Measurements from ENCODE around the gene CCDC172. TPM values are rescaled to one million over a fixed set of nuclear protein-coding genes. Genes with fewer than 3 reads are reported as not detected.
A peak's percentile ranks its signal among the peaks of the same experiment; 100 is the strongest.

The CCDC172 gene
- total and polyA plus RNA-seq, 2 of the 8 experiments (the other 6 are each of a cell fraction or from before 2014, with no cell fraction given) = 1.1 to 3.6 TPM

DNA sequence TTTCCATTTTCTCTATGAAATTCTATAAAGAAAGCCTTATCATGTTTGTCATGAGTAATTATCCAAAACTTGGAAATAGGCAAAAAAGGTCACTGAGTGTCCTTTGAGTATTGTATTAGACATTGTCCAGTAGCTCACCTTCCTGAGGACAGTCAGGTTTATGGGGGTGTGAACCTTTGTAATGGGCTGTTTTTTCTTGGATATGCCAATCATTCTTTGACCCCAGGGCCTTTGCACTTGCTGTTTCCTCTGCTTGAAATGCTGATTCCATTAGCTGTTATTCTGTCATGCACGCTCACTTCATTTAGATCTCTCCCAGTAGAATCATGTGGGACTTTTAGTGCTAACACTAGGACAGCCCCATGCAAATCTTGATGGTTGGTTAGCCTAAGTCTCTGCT is 4.9 kb downstream of the CCDC172 start:
- Histone ChIP-seq H2BK120ac (replicated peaks; ENCODE audit: low read depth, low read length) (no peak overlapping the region), H4K8ac (ENCODE audit: extremely low read depth, insufficient read depth, low read length) (no peak overlapping the region), H3K9ac (replicated peaks in 1 of 4; ENCODE audit: extremely low read depth in 1 of 4, low read depth in 3 of 4, low read length in 3 of 4) (no peak overlapping the region), H3K79me1 (ENCODE audit: low read depth, low read length) (no peaks in the 10 kb centered on the region), H3K79me2 (ENCODE audit: control insufficient read depth in 1 of 2, insufficient read depth in 2 of 2, low read length in 2 of 2) (no peaks in the 10 kb centered on the region), H3K56ac (replicated peaks; ENCODE audit: insufficient read length, low read depth, low read length) (no peak overlapping the region), H2AFZ (ENCODE audit: low read length) (no peak overlapping the region), H3K18ac (ENCODE audit: extremely low read depth, low read length) (no peak overlapping the region), H2BK12ac (ENCODE audit: low read depth, low read length) (no peak overlapping the region), H3K4ac (replicated peaks; ENCODE audit: insufficient read length, low read depth, low read length) (no peak overlapping the region), H2BK15ac (ENCODE audit: low read length) (no peak overlapping the region), H3K14ac (ENCODE audit: insufficient read length) (no peak overlapping the region), H3K9me3 (ENCODE audit: insufficient read depth in 2 of 2, low read depth in 1 of 2, low read length in 1 of 2) (no peaks in the 10 kb centered on the region), H4K5ac (ENCODE audit: insufficient read length, low read depth, low read length) (no peak overlapping the region), H3K4me2 (ENCODE audit: insufficient read depth in 1 of 2, low read depth in 2 of 2, low read length in 2 of 2) (no peak overlapping the region), H3K36me3 (ENCODE audit: control insufficient read depth in 2 of 4, insufficient read depth in 4 of 4, low read length in 3 of 4) (no peaks in the 10 kb centered on the region), H2BK20ac (ENCODE audit: low read length) (no peak overlapping the region), H4K91ac (replicated peaks; ENCODE audit: insufficient read length, low read length) (no peak overlapping the region), H3K4me3 (ENCODE audit: extremely low read depth in 1 of 4, insufficient read depth in 2 of 4, low read depth in 3 of 4, low read length in 4 of 4) (no peak overlapping the region), H2AK5ac (ENCODE audit: low read depth, low read length) (no peak overlapping the region), H3K23me2 (ENCODE audit: low read depth, low read length) (no peaks in the 10 kb centered on the region), H3K4me1 (replicated peaks in 1 of 4; ENCODE audit: control insufficient read depth in 3 of 4, insufficient read depth in 4 of 4, low read length in 3 of 4) (peaks cover 0 to 11% (median 9%) of the 10 kb centered on the region in 4 experiments), H3K27ac (ENCODE audit: low read depth, low read length) (no peak overlapping the region), H3K27me3 (replicated peaks in 1 of 4; ENCODE audit: control insufficient read depth in 3 of 4, extremely low read depth in 1 of 4, insufficient read depth in 3 of 4, low read length in 3 of 4) (no peaks in the 10 kb centered on the region), H2BK5ac (ENCODE audit: low read depth, low read length) (no peak overlapping the region), H4K20me1 (replicated peaks in 1 of 2; ENCODE audit: control insufficient read depth in 1 of 2, insufficient read depth in 2 of 2, low read length in 2 of 2) (no peaks in the 10 kb centered on the region), H3K23ac (ENCODE audit: insufficient read length) (no peak overlapping the region)
- ChIA-PET CTCF (ENCODE audit: partially characterized antibody) (interaction anchor here (0.6 kb wide), 1 partner anchor 43 kb away, joined by 6 read pairs; no protein-coding TSS in a partner anchor), POLR2A (ENCODE audit: partially characterized antibody) (no interaction called here)
- TF ChIP-seq SAP30 (IDR thresholded peaks at IDR 0.05; ENCODE audit: insufficient read depth, insufficient replicate concordance, low read length) (no peak), KDM1A (IDR thresholded peaks at IDR 0.05; ENCODE audit: borderline replicate concordance, low read length) (peak; percentile 80)
- FAIRE-seq (no peak), DNase-seq (ENCODE audit: low read depth in 1 of 2, low spot score in 2 of 2) (no peak)
- 79% methylated on average over 1 of the region's 1 CpG; no CpG with 5 or more reads in 1 of the 2 experiments for WGBS, 2 experiments (ENCODE audit: extremely low coverage in 1 of 2, insufficient coverage in 1 of 2, insufficient read length in 1 of 2, insufficient replicate concordance in 2 of 2, low coverage in 1 of 2, low lambda C conversion rate in 2 of 2, missing lambda C conversion rate in 1 of 2)
